GM12892 (cell line): ENCODE measurements around the gene PARD3.

Experiments
- POLR2A ChIP-seq: IDR thresholded peaks from 2 replicates; pipeline ENCODE4 v1.6.1; 2011; ENCODE audit warnings: low read depth, low read length, control low read depth
- POLR2AphosphoS5 ChIP-seq: IDR thresholded peaks from 2 replicates; pipeline ENCODE4 v1.6.1; 2011; ENCODE audit warnings: low read depth, low read length, control low read depth
- TAF1 ChIP-seq: IDR thresholded peaks from 2 replicates; pipeline ENCODE4 v1.6.1; 2011; ENCODE audit warnings: low read depth, mild to moderate bottlenecking, control low read depth, low read length, borderline replicate concordance

GRCh38 chr10:34584164-34584563 is 230.9 kb downstream of the PARD3 start:
- TF ChIP-seq TAF1, result no peak
- no peak for TF ChIP-seq POLR2AphosphoS5
- no peak for TF ChIP-seq POLR2A
